Esophagus muscularis mucosa (tissue), 4 donors: ENCODE results near the gene WASF3.

ENCODE experiments used
- CTCF ChIP-seq, 3 experiments: fragments of 200-600 bp in 2 of 3; fragments of 450-650 bp in 1 of 3; sonication (generic) in 2 of 3; IDR thresholded peaks; one replicate each; pipeline ENCODE4 v1.5.1; 2017 to 2019; ENCODE audit warnings: antibody characterized with exemption in 3 of 3, mild to moderate bottlenecking in 2 of 3, moderate library complexity in 1 of 3
- EP300 ChIP-seq: sonication (generic); formaldehyde crosslinking; IDR thresholded peaks from one replicate; pipeline ENCODE4 v1.6.1; 2017; ENCODE audit warnings: antibody characterized with exemption
- POLR2A ChIP-seq: fragments of 450-650 bp; IDR thresholded peaks from one replicate; pipeline ENCODE4 v1.6.1; 2017; ENCODE audit warnings: antibody characterized with exemption, moderate library complexity, mild to moderate bottlenecking, low read depth
- POLR2AphosphoS5 ChIP-seq, 2 donors: sonication (generic); formaldehyde crosslinking; IDR thresholded peaks; one replicate each; pipeline ENCODE4 v1.6.1; 2017; ENCODE audit warnings: antibody characterized with exemption in 2 of 2

- TF ChIP-seq CTCF (IDR thresholded peaks at IDR 0.05): no peak
- no peak for TF ChIP-seq EP300
- TF ChIP-seq POLR2AphosphoS5 (IDR thresholded peaks at IDR 0.05): no peak
- no peak for TF ChIP-seq POLR2A
These were observed 28.0 kb upstream of the WASF3 start for GRCh38 chr13:26529441-26529840.
